HG03457 (cell line): ENCODE results near the gene XYLT1.

Experiments used
- ATAC-seq: cut with Tn5 transposase; IDR thresholded peaks from one replicate; pipeline ENCODE4 v1.9.1; 2021; ENCODE audit warnings: moderate number of reproducible peaks; ENCODE audit not compliant: unreplicated experiment

Gene XYLT1

DNA sequence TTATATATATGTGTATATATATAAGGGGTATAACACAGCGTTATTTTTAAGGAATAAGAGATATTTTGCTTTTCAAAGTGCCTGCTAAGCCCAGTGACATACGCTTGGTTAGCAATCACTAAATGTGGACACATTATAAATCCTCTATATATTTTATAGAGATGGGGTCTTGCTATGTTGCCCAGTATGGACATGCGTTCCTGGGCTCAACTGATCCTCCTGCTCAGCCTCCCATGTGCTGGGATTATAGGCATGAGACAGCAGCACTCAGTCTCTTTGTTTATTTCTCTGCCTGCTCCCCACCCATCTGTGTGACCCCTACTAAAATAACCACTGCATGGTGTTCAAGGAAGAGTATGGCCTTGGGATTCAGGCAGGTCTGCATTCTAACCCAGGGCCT lies 63.4 kb downstream of the XYLT1 start:
- ATAC-seq = no peak

- no peak for ATAC-seq
Measured at GRCh38 chr16:17404941-17405689, 65.6 kb downstream of the XYLT1 start.

- no peak for ATAC-seq
Measured at GRCh38 chr16:17403859-17404545, 66.8 kb downstream of the XYLT1 start.

DNA sequence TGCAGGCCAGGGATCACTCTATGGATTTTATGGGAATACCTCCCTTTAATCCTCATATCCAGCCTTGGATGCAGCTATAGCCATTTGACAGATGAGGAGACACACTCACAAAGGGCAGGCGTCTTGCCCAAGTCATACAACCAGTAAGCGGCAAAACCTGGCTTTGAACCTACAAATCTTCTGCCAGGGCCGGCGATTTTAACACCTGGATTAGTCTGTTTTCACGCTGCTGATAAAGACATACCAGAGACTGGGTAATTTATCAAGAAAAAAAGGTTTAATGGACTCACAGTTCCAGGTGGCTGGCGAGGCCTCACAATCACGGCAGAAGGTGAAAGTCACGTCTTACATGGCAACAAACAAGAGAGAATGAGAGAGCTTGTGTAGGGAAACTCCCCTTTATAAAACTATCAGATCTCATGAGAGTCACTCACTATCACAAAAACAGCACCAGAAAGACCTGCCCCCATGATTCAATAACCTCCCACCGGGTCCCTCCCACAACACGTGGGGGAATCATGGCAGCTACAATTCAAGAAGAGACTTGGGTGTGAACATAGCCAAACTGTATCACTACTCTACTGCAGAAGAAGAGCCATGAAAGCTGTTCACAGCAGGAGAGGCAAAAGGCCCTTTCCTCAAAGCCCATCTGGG lies 67.5 kb downstream of the XYLT1 start:
- ATAC-seq = no peak

- ATAC-seq = no peak
Measured at GRCh38 chr16:17397499-17397891, 73.3 kb downstream of the XYLT1 start.

DNA sequence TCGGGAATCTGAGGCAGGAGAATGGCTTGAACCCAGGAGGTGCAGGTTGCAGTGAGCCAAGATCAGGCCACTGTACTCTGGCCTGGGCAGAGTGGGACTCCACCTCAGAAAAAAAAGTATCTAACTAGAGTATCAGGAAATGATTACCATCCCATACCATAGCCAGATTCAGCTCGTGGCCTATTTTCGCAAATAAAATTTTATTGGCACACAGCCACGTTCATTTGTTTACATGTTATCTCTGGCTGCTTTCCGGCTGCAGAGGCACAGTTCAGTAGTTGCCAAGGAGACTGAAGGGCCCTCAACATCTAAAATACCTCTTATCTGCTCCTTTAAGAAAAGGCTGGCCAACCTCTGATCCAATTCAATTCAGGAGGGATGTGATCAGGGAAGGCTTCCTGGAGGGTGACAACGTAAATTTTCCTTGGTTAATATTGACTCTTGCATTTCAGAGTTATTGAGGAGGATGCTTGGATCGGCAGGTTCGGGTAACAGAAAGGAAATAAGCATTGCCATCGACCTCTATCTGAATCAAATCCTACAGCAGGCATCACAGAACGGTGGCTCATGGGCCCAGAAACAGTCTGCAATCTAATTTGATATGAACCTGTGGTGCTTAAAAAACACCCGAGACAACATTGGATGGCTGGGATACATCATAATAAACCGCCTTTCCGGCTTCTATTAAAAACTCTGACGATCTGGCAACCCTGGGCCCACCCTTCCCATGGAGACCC lies 73.8 kb downstream of the XYLT1 start:
- ATAC-seq = no peak

DNA sequence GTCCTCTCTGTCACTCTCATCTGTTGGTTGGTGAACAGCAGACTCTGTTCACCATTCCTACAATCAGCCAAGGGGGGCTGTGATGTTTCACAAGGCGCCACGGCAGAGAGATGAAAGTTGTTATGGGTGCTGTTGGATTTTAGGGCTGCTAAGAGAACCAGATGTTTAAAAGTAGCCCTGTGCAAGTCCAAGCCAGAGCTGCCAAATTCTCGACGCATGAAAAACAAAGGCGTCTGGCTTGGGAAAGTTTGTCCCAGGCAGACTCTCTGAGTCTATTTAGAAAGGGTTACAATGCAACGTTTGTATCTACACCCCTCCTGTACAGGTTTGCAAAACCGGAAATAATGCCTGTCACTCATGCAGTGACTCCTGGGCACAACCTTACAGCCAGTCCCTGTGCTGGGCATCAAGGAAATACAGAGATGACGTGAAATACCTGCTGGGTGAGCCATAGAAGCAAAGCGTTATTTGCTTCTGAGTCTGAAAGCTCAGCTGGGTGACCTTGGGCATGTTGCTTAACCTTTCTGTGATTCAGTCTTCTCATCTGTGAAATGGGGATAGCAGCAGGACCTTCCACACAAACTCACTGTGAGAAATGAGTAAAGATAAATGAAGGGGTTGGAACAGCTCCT lies 74.8 kb downstream of the XYLT1 start:
- no peak for ATAC-seq

GRCh38 chr16:17392857-17393692 lies 77.7 kb downstream of the XYLT1 start:
- ATAC-seq = no peak

DNA sequence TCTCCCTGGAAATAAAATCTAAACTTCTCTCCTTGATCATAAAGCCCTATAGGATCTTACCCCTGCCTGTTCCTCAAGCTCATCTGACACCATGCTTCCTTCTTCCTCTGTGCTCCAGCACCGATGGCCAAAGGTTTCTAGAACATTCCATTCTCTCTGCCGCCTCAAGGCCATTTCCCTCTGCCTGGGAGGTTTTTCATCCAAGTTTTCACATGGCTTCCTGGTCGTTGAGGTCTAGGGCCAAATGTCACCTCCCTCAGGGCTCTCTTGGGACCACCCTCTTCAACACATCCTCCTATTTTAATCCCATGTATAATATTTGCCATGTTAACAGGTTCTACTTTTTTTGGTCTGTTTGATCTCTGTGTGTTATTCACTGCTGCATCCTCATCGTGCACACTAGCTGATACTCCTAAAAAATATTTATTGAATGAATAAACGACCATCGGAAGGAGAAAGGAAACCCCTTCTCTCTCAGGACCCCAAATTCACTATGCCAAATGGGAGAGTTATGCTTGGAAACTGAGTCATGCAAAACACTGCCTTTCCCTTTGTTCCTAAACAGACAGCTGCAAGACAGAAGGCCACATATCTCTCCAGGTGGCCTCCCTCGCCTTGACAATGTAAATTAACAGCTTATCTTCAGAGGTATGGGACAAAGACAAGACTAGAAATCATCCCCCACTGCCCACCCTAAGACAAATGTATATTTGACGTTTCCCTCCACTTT lies 78.5 kb downstream of the XYLT1 start:
- ATAC-seq = no peak

GRCh38 chr16:17391715-17392114 lies 79.0 kb downstream of the XYLT1 start:
- no peak for ATAC-seq

- no peak for ATAC-seq
Measured at GRCh38 chr16:17389384-17389783, 81.4 kb downstream of the XYLT1 start.

DNA sequence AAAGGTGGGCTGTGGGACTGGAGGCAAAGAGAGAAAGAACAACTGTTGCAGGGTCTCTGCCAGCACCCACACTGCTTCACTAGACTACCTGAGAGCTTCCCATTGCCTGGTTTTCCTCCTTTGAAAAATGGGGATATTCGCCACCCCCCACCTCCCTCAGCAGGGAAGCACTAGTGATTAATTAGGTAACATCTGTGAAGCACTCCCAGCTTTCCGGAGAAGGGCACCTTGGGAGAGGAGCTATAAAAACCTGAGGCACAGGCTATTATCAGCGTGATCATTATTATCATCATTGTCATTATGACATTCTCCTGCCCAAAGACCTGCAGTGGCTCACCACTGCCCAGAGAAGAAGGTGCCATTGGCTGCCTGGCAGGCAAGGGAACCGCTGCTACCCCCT lies 83.5 kb downstream of the XYLT1 start:
- no peak for ATAC-seq

DNA sequence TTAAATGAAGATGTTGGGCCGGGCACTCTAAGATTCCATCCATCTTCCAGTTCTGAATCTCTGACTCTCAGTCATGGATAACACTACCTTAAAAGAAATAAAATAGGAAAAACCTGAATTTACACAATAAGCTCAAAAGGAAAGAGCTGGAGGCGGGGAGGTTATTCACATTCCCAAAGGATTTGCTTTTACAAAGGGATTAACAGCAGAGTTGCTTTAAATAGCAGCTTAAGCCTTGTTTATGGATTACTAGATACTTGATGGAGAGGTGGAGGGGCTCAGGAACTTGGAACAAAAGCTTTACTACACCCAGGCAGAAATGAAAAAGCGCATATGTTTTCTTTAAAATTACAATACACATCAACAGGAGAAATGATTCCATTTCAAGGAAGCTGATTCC lies 84.5 kb downstream of the XYLT1 start:
- ATAC-seq = no peak

- ATAC-seq = no peak
Measured at GRCh38 chr16:17384471-17384870, 86.3 kb downstream of the XYLT1 start.

DNA sequence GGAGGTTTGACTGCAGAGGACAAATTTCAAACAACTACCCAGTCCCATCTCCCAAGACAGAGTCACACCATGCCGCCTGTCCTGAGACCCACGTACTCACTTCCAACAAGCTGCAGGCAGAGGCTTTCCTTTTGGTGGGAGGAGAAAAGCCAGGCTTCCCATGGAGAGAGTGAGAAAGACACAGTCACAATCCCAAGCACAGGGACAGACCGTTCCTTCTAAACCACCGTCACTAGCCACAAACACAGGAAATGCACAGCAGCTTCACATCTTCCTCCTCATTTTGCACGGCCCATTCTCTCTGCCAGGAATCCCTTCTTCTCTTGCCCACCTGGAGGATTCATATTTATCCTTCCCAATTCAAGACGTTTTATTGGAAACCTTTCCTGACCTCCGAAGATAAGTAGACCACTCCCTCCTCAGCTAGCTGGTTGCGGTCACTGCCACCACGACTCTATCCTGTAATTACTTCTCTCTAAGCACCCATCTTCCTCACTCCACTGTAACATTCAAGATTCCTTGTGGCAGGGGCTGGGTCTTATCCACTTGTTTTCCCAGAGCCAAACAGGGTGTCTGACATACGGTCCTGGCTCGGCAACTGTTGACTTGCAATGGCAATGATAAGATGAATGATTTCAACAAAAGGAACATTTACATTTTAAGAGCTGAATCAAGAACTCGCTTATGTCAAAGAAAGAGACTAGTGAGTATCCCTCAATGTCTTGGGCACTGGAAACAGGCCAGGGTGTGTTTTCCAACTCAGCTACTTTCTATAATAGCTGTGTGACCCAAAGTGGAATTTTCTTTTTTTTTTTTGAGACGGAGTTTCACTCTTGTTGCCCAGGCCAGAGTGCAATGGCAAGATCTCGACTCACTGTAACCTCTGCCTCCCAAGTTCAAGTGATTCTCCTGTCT lies 87.6 kb downstream of the XYLT1 start:
- ATAC-seq = no peak

- no peak for ATAC-seq
Measured at GRCh38 chr16:17382514-17382913, 88.2 kb downstream of the XYLT1 start.

DNA sequence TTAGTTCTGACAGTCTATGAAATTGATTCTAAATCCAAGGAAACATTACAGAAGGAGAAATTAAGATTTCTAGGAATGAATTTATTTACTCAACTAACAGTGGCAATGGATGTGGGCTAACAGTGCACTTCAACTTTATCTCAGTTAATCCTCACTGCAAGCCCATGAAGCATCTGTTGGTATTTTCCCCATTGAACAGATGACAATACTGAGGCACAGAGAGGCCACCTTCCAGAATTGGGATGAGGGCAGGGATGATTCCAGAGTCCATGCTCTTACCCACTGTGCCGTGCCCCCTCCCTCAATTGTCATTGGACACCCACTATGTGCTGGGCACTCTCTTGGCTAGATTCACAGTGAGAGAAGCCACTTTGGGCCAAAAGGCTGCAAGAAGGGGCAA lies 89.0 kb downstream of the XYLT1 start:
- no peak for ATAC-seq

DNA sequence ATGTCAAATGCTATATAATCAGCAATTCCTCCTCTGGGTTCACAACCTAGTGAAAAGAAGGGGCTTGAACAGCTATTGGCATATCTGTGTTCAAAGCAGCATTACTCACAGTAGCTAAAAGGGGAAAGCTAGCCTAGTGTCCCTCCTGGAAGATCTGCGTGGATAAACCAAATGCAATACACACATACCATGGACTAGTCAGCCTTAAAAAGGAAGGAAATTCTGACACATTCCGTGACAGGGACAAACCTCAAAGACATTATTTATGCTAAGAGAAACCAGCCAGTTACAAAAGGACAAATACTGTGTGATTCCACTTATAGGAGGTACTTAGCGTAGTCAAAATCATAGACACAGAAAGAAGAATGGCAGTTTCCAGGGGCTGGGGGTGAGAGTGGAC lies 90.1 kb downstream of the XYLT1 start:
- no peak for ATAC-seq
